Lower lobe of right lung (tissue), 2 donors: ENCODE measurements around the gene TRIML1. TPM values are rescaled to one million over a fixed set of nuclear protein-coding genes. Genes with fewer than 3 reads are reported as not detected.

Source experiments
- ATAC-seq, 2 donors: fragments of 200-7000 bp; cut with Tn5 transposase; one replicate each; pipeline ENCODE4 v1.9.1; 2020 to 2022; ENCODE audit warnings: mild to moderate bottlenecking in 2 of 2, moderate library complexity in 2 of 2
- DNase-seq: peaks from one replicate; pipeline ENCODE4 v3.0.0-alpha.2; 2020
- H3K27ac ChIP-seq: fragments of 200-600 bp; one replicate; pipeline ENCODE4 v1.8.0; 2022
- H3K27me3 ChIP-seq: fragments of 200-600 bp; one replicate; pipeline ENCODE4 v1.8.0; 2022; ENCODE audit warnings: low read depth
- H3K36me3 ChIP-seq: fragments of 200-600 bp; one replicate; pipeline ENCODE4 v1.8.0; 2022; ENCODE audit warnings: mild to moderate bottlenecking
- H3K4me1 ChIP-seq: fragments of 200-600 bp; one replicate; pipeline ENCODE4 v1.8.0; 2022
- H3K4me3 ChIP-seq: fragments of 200-600 bp; one replicate; pipeline ENCODE4 v1.8.0; 2022; ENCODE audit warnings: mild to moderate bottlenecking
- H3K9me3 ChIP-seq: fragments of 200-600 bp; one replicate; pipeline ENCODE4 v1.8.0; 2022
- intact Hi-C: fragments of 100-400 bp; cut with DNase I; formaldehyde crosslinking; loops from one replicate; pipeline ENCODE4 v1.11.0; 2022
- long read RNA-seq: library from polyadenylated mRNA; unstranded; transcript quantifications from one replicate; pipeline ENCODE4 v2.0.0, GENCODE V29; 2021
- total RNA-seq: library from RNA; stranded (reverse); fragmentation: NEBNext Ultra II Directional; extraction: Animal tissue kit (Norgen Biotek cat#: 25700); gene quantifications from one replicate; pipeline ENCODE4 v1.2.1, GENCODE V29; 2021
- TF ChIP-seq, protein P1 (sequence below): fragments of 200-600 bp; IDR thresholded peaks from one replicate; pipeline ENCODE4 v1.8.0; 2022; ENCODE audit warnings: antibody characterized with exemption, mild to moderate bottlenecking
- donor health status: DM: no; HTN: yes; CAD: no; lungs with severe emphysema.

The TRIML1 gene, protein sequence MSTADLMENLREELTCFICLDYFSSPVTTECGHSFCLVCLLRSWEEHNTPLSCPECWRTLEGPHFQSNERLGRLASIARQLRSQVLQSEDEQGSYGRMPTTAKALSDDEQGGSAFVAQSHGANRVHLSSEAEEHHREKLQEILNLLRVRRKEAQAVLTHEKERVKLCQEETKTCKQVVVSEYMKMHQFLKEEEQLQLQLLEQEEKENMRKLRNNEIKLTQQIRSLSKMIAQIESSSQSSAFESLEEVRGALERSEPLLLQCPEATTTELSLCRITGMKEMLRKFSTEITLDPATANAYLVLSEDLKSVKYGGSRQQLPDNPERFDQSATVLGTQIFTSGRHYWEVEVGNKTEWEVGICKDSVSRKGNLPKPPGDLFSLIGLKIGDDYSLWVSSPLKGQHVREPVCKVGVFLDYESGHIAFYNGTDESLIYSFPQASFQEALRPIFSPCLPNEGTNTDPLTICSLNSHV
- total RNA-seq: not detected
- long read RNA-seq: 0 reads

DNA sequence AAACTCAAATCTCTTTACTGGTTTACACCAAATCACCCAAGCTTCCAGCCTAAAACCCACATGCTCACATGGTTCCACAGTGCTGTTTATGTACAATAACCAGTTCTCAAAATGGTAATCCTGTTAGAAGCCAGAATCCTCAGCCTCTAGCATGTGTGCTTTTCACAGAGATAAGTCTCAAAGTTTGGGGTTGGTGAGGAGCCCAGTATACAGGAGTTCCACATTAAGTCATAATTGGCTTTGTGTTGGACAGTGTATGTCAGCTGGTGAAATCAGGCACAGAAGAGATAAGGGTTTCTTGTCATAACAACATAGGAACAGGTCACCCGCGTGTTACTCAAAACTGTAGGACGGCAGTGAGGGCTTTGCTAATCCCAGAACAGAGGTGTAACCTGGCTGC, at the start of gene TRIML1:
Gene TRIML1 (plus strand): TSS at position 301 of the 400 bp plus-strand sequence. CDS start 118 bp downstream, outside the sequence.
- DNase-seq: no peak
- H3K36me3 ChIP-seq: no peaks in the 10 kb centered on the region
- no peaks in the 10 kb centered on the region for H3K4me1 ChIP-seq
- no peaks in the 10 kb centered on the region for H3K27me3 ChIP-seq
- no peaks in the 10 kb centered on the region for H3K9me3 ChIP-seq
- no peak for ATAC-seq
- H3K27ac ChIP-seq: no peak within 1 kb of the TSS
- TF ChIP-seq, protein P1, sequence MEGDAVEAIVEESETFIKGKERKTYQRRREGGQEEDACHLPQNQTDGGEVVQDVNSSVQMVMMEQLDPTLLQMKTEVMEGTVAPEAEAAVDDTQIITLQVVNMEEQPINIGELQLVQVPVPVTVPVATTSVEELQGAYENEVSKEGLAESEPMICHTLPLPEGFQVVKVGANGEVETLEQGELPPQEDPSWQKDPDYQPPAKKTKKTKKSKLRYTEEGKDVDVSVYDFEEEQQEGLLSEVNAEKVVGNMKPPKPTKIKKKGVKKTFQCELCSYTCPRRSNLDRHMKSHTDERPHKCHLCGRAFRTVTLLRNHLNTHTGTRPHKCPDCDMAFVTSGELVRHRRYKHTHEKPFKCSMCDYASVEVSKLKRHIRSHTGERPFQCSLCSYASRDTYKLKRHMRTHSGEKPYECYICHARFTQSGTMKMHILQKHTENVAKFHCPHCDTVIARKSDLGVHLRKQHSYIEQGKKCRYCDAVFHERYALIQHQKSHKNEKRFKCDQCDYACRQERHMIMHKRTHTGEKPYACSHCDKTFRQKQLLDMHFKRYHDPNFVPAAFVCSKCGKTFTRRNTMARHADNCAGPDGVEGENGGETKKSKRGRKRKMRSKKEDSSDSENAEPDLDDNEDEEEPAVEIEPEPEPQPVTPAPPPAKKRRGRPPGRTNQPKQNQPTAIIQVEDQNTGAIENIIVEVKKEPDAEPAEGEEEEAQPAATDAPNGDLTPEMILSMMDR: no peak
- no peak within 1 kb of the TSS for H3K4me3 ChIP-seq
- intact Hi-C loops: no loop called here

DNA sequence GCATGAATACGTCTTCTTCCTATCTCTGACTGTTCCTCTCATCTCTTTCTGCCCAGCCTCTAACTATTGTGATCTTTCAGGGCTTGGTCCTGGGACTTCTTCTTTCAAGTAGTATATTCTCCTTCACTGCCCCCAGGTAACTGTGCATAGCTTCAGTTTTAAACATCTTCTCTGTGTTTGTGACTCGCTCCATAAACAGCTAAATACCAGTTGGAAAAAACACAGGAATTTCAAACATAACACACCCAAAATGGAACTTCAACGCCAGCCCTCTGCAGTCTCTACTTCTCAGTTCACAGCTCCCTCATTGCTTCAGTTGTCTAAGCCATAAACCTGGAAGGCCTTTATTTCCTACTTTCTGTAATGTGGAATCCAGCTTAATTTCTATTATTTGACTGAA, 46.4 kb upstream of the TRIML1 start:
- no peak for ATAC-seq
- H3K36me3 ChIP-seq: no peaks in the 10 kb centered on the region
- no peak overlapping the region for H3K27ac ChIP-seq
- H3K27me3 ChIP-seq: no peaks in the 10 kb centered on the region
- H3K4me1 ChIP-seq: no peaks in the 10 kb centered on the region
- no peaks in the 10 kb centered on the region for H3K9me3 ChIP-seq
- intact Hi-C loops: no loop called here
- TF ChIP-seq, protein P1: no peak
- no peak overlapping the region for H3K4me3 ChIP-seq
- no peak for DNase-seq

DNA sequence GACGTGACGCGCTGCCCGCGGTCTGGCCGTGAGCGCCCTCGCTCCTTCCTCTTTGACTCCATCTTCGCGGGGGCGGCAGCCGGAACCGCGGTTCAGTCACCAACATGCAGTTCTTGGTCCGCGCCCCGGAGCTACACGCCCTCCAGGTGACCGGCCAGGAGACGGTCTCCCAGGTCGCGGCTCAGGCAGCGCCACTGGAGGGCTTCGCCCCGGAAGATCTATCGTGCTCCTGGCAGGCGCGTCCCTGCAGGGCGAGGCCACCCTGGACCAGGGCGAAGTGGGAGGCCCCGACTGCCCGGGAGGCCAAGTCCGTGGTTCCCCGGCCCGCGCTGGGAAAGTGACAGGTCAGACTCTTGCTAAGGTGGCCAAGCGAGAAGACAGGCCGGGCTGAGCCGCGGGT, 32.8 kb upstream of the TRIML1 start:
- Histone ChIP-seq H3K9me3 (peaks cover 5% of the 10 kb centered on the region), H3K4me1 (no peaks in the 10 kb centered on the region), H3K27me3 (no peaks in the 10 kb centered on the region), H3K4me3 (no peak overlapping the region), H3K36me3 (no peaks in the 10 kb centered on the region), H3K27ac (no peak overlapping the region)
- DNase-seq (no peak), ATAC-seq (no peak)
- TF ChIP-seq, protein P1: no peak
- intact Hi-C loops: no loop called here

DNA sequence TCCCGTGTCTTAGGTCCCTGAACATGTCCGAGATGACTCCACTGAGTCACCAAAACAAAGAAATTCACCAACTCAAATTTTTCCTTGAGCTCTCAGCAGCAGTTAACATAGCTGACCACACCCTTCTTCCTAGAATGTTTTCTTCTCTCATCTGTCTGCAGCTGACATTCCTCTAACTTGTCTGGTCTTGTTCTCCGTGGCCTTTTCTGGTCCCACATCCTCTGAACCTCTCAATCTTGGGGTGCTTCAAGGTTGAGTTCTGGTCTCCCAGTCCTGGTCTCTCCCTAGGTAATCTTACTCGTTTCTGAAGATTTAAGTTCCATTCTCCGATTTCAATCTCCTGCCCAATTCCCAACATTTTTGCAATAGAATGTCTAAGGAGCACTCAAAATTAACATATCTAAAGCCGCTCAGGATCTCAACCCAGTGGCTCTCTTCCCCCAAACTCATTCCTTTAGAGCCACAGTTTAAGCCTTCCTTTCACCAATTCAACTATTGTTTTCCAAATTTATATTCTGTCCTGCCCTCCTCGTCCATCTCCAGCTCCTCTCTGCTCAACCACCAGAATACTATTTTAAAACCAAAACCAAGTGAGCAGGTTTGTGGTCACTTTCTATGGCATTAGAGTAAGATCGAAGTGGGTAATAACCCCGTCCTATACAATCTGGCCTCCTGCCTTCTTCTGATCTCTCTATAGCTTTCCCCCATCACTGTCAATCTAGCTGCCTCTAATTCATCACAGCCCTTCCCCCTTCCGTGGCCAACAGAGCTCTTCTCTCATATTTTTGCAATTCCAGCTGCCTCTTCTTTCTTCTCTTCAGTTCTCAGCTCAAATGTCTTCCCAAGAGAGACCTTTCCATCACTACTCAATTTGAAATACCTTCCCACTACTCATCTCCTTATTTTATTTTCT, 31.1 kb upstream of the TRIML1 start:
- intact Hi-C loops: no loop called here
- H3K4me3 ChIP-seq: no peak overlapping the region
- H3K27ac ChIP-seq: no peak overlapping the region
- H3K9me3 ChIP-seq: peaks cover 5% of the 10 kb centered on the region
- no peaks in the 10 kb centered on the region for H3K36me3 ChIP-seq
- TF ChIP-seq, protein P1: no peak
- DNase-seq (no peak), ATAC-seq (no peak)
- no peaks in the 10 kb centered on the region for H3K4me1 ChIP-seq
- H3K27me3 ChIP-seq: no peaks in the 10 kb centered on the region

DNA sequence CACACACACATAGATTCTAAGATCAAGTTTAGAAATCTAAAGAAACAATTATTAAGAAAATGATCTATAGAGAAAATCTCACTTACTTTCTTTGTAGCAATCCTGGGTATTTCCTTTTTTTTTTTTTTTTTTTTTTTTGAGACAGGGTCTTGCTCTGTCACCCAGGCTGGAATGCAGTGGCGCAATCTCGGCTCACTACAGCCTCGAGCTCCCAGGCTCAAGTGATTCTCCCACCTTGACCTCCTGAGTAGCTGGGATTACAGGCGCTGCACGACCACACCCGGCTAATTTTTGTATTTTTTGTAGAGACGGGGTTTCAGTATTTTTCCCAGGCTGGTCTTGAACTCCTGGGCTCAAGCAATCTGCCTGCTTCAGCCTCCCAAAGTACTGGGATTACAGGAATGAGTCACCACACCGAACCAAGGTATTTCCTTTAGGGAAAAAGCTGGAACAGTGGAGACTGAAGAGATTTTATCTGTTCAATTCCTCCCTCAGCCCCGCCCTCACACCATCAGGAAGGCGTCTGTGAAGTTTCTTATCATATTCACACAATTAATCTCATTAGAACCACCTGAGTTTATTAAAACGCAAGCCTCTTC, 30.0 kb upstream of the TRIML1 start, which contains the start of gene TRIML2:
Gene TRIML2 (minus strand): TSS at position 447 of the 599 bp plus-strand sequence. CDS start 4,235 bp downstream, outside the sequence.
- H3K9me3 ChIP-seq: peaks cover 5% of the 10 kb centered on the region
- DNase-seq (no peak), ATAC-seq (no peak)
- TF ChIP-seq, protein P1: no peak
- H3K27me3 ChIP-seq: no peaks in the 10 kb centered on the region
- intact Hi-C loops: no loop called here
- H3K36me3 ChIP-seq: no peaks in the 10 kb centered on the region
- no peak within 1 kb of the TSS for H3K4me3 ChIP-seq
- no peaks in the 10 kb centered on the region for H3K4me1 ChIP-seq
- no peak within 1 kb of the TSS for H3K27ac ChIP-seq
